Esophagus (tissue), 2 donors: Measurements from ENCODE around the gene PLEKHA5. TPM values are rescaled to one million over a fixed set of nuclear protein-coding genes. Genes with fewer than 3 reads are reported as not detected.
"Not testable (repeated sequence)": the region's sequence is repeated elsewhere in the genome, so short reads cannot be mapped to it uniquely, and the experiment has no call there.

Experiments
- H3K27ac ChIP-seq, 2 donors: one replicate each; pipeline ENCODE4 v1.5.1; 2013; ENCODE audit warnings: low read depth in 2 of 2, mild to moderate bottlenecking in 2 of 2, inconsistent platforms in 1 of 2, low read length in 1 of 2, moderate library complexity in 1 of 2
- H3K27me3 ChIP-seq, 2 donors: one replicate each; pipeline ENCODE4 v1.6.1; 2013; ENCODE audit warnings: low read length in 2 of 2, control low read depth in 1 of 2, mild to moderate bottlenecking in 1 of 2; ENCODE audit not compliant: insufficient read depth in 2 of 2, control insufficient read depth in 1 of 2
- H3K36me3 ChIP-seq, 2 donors: one replicate each; pipeline ENCODE4 v1.6.1; 2013; ENCODE audit warnings: low read length in 1 of 2; ENCODE audit not compliant: control insufficient read depth in 2 of 2, insufficient read depth in 2 of 2
- H3K4me1 ChIP-seq, 2 donors: one replicate each; pipeline ENCODE4 v1.6.1; 2013; ENCODE audit warnings: low read length in 1 of 2; ENCODE audit not compliant: control insufficient read depth in 2 of 2, insufficient read depth in 2 of 2
- H3K4me3 ChIP-seq, 2 donors: one replicate each; pipeline ENCODE4 v1.5.1; 2013; ENCODE audit warnings: low read length in 2 of 2, mild to moderate bottlenecking in 2 of 2, low read depth in 1 of 2, moderate library complexity in 1 of 2
- H3K9me3 ChIP-seq, 2 donors: one replicate each; pipeline ENCODE4 v1.6.1; 2013; ENCODE audit warnings: mild to moderate bottlenecking in 2 of 2, low read depth in 1 of 2, low read length in 1 of 2, moderate library complexity in 1 of 2; ENCODE audit not compliant: control insufficient read depth in 2 of 2, insufficient read depth in 1 of 2
- WGBS, 2 donors: extraction: QIAGEN DNeasy Blood & Tissue Kit; methylation state at CpG; one replicate each; pipeline ENCODE4 v1.1.7; 2013; 5-methylcytosine and 5-hydroxymethylcytosine counted together
- polyA plus RNA-seq, 2 donors: library from polyadenylated mRNA; stranded (reverse); fragments of 200-250 nt; gene quantifications; one replicate each; pipeline ENCODE4 v1.2.3, GENCODE V29; 2013
- donor health status: healthy with polysubstance abuse.
- donor health status: Bipolar disorder and iron deficiency.

The PLEKHA5 gene
- polyA plus RNA-seq, 2 donors = 17.6 to 27.8 TPM

GRCh38 chr12:19338405-19338804, 208.9 kb downstream of the PLEKHA5 start:
- Histone ChIP-seq H3K4me1 (no peaks in the 10 kb centered on the region), H3K27ac (no peak overlapping the region), H3K36me3 (peaks cover 3 to 7% of the 10 kb centered on the region in 2 donors), H3K4me3 (no peak overlapping the region), H3K27me3 (no peaks in the 10 kb centered on the region), H3K9me3 (no peaks in the 10 kb centered on the region)
- 95 to 97% methylated on average over 5 of the region's 5 CpGs for WGBS, 2 donors

GRCh38 chr12:19350850-19351249, 221.3 kb downstream of the PLEKHA5 start:
- not testable (repeated sequence) for H3K4me3 ChIP-seq, H3K4me1 ChIP-seq, H3K27me3 ChIP-seq, H3K9me3 ChIP-seq, H3K36me3 ChIP-seq, H3K27ac ChIP-seq
- 67 to 71% methylated on average over 4 of the region's 4 CpGs for WGBS, 2 donors

DNA sequence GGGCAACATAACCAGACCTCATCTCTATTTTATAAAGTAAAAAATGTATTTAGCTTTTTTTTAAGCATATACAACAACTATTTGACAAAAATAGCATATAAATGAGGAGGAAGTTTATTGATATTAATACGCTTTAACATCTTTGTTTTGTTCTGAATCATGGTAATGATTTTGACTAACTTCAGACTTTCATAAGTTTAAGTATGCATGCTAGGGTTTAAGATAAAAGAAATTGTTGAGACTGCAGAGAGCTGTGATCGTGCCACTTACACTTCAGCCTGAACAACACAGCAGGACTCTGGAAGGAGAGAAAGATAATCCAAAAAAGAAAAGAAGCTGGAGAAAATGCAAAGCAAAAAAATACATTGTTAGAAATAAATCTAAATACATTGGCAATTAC, 221.8 kb downstream of the PLEKHA5 start:
- H3K27me3 ChIP-seq = no peaks in the 10 kb centered on the region
- H3K9me3 ChIP-seq = no peaks in the 10 kb centered on the region
- H3K36me3 ChIP-seq = peaks cover 0 to 2% of the 10 kb centered on the region in 2 donors

GRCh38 chr12:19369691-19370148, 240.2 kb downstream of the PLEKHA5 start:
- H3K27ac ChIP-seq = no peak overlapping the region
- H3K27me3 ChIP-seq = no peaks in the 10 kb centered on the region
- peaks cover 8 to 10% of the 10 kb centered on the region in 2 donors for H3K36me3 ChIP-seq
- H3K9me3 ChIP-seq = no peaks in the 10 kb centered on the region
- 59 to 65% methylated on average over 6 of the region's 6 CpGs for WGBS, 2 donors
- H3K4me1 ChIP-seq = no peaks in the 10 kb centered on the region
- H3K4me3 ChIP-seq = no peak overlapping the region

More for the DNA sequence above, 221.8 kb downstream of the PLEKHA5 start:
- Histone ChIP-seq H3K4me3 (no peak overlapping the region), H3K4me1 (no peaks in the 10 kb centered on the region), H3K27ac (no peak overlapping the region)
- WGBS, 2 donors = 84 to 93% methylated on average over 2 of the region's 2 CpGs

GRCh38 chr12:19373586-19373985, 244.1 kb downstream of the PLEKHA5 start:
- WGBS, 2 donors = 84 to 90% methylated on average over 4 of the region's 4 CpGs
- no peak overlapping the region for H3K4me3 ChIP-seq
- H3K27me3 ChIP-seq = no peaks in the 10 kb centered on the region
- no peaks in the 10 kb centered on the region for H3K4me1 ChIP-seq
- no peaks in the 10 kb centered on the region for H3K9me3 ChIP-seq
- H3K36me3 ChIP-seq = peaks cover 0 to 3% of the 10 kb centered on the region in 2 donors
- no peak overlapping the region for H3K27ac ChIP-seq

DNA sequence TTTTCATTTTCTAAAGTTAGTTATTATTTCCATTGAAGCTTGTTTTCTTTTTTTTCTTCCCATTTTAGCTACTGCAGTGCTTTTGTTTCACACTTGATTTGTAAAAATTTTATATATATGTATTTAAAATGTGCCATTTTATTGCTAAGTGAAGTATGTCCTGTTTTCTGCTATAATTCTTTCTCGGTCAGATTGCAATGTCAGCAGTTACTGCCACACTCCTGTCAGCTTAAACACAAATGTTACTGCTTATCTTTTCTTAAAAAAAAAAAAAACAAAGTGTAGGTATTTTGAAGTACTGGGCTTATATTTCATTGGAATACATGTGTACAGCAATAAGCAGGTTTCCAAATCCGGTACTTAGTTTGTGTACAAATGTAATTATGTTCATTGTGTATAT, 246.4 kb downstream of the PLEKHA5 start:
- H3K4me1 ChIP-seq = no peaks in the 10 kb centered on the region
- H3K27ac ChIP-seq = no peak overlapping the region
- H3K36me3 ChIP-seq = no peaks in the 10 kb centered on the region
- WGBS, 2 donors = 74 to 84% methylated on average over 2 of the region's 2 CpGs
- no peaks in the 10 kb centered on the region for H3K9me3 ChIP-seq
- H3K27me3 ChIP-seq = no peaks in the 10 kb centered on the region
- H3K4me3 ChIP-seq = no peak overlapping the region

DNA sequence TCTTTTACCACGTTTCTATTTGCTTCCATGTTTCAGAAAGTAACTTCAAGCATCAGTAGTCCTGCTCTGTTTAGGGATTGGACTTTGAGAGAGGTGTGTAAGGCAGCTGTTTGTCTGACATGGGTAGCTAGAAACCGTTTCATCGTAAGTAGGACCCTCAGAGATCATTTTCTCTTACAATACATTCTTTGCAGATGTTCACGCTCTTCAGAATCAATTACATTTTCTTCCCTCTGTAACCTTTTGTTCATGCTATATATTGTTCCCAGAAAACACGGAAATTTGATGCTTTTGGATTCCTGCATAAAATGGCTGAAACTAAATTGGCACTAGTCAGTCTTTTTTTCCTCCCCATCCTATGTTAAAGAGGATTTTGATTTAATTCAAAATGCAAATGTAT, 247.2 kb downstream of the PLEKHA5 start:
- Histone ChIP-seq H3K4me1 (no peaks in the 10 kb centered on the region), H3K4me3 (no peak overlapping the region), H3K9me3 (no peaks in the 10 kb centered on the region), H3K36me3 (no peaks in the 10 kb centered on the region), H3K27ac (no peak overlapping the region), H3K27me3 (no peaks in the 10 kb centered on the region)
- 85 to 94% methylated on average over 5 of the region's 5 CpGs for WGBS, 2 donors

DNA sequence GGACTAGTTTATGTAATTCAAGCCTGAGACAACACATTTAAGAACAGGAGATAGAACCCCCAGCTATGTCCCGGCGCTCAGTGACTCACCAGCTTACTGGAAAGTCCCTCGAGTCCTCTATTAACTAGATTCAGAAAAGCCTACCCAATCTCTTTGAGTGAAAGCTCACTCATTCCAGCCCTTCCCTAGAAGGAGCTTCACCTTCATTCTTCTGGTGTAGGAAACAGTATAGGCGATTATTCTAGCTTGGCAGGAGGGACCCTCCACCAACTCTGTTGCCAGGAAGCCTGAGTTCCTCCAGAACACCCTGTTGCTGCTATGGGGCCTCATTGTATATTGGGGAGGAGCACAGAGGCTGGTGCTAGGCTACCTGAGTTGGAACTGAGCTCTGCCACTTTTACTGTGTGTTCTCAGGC, 252.6 kb downstream of the PLEKHA5 start:
- Histone ChIP-seq H3K27ac (peak overlapping the region; percentile 15 to 58), H3K4me1 (peaks cover 0 to 4% of the 10 kb centered on the region in 2 donors), H3K4me3 (no peak overlapping the region), H3K36me3 (no peaks in the 10 kb centered on the region), H3K9me3 (no peaks in the 10 kb centered on the region), H3K27me3 (no peaks in the 10 kb centered on the region)
- 16 to 35% methylated on average over 4 of the region's 4 CpGs for WGBS, 2 donors

GRCh38 chr12:19382563-19382962, 253.0 kb downstream of the PLEKHA5 start:
- H3K4me3 ChIP-seq = no peak overlapping the region
- H3K27ac ChIP-seq = no peak overlapping the region
- H3K27me3 ChIP-seq = no peaks in the 10 kb centered on the region
- H3K9me3 ChIP-seq = no peaks in the 10 kb centered on the region
- H3K4me1 ChIP-seq = peaks cover 0 to 4% of the 10 kb centered on the region in 2 donors
- no peaks in the 10 kb centered on the region for H3K36me3 ChIP-seq
- 68 to 74% methylated on average over 9 of the region's 9 CpGs for WGBS, 2 donors

DNA sequence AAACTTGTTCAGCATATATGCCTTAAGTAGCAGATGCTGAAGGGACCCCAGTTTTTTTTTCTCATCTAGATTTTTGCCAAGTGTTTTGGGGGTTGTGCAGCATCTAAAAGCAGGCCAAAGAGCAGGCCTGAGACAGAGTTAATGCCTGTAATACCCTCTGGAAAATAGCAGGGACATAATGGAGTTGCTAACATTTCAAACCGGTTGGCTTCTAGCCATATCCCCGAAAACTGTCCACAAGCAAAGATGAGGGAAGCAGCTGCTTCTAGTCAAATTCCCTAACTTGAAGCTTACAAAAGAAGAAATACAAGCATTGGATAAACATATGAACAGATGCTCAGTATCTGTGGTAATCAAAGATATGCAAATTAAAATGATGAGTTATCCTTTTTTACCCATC, 257.6 kb downstream of the PLEKHA5 start:
- H3K36me3 ChIP-seq = no peaks in the 10 kb centered on the region
- H3K9me3 ChIP-seq = no peaks in the 10 kb centered on the region
- 66 to 67% methylated on average over 2 of the region's 2 CpGs for WGBS, 2 donors
- peaks cover 0 to 4% of the 10 kb centered on the region in 2 donors for H3K4me1 ChIP-seq
- H3K27me3 ChIP-seq = no peaks in the 10 kb centered on the region
- no peak overlapping the region for H3K27ac ChIP-seq
- no peak overlapping the region for H3K4me3 ChIP-seq
